ENCODE results near the gene CAMK2B.

DNA sequence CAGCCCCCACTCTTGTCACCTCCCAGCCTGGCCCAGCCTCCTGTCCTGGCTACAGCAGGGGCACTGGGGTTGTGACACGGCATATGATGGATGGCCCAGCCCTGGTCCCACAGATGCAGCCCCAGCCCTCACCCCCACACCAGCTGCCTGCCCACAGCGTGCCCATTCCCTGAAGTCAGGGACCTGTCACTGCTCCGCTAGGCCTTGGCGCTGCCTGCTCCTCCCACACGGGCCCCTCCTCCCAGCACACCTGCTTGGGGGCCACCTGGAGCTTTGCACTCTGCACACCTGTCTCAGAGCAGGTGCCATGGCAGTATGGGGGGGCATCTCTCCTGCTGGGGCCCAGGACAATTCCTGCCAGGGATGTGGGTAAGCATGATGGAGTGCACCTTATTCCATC, 139.7 kb downstream of the CAMK2B start:
- no peak for TF ChIP-seq POLR2A (IDR thresholded peaks at IDR 0.05)
- TF ChIP-seq, protein P1, sequence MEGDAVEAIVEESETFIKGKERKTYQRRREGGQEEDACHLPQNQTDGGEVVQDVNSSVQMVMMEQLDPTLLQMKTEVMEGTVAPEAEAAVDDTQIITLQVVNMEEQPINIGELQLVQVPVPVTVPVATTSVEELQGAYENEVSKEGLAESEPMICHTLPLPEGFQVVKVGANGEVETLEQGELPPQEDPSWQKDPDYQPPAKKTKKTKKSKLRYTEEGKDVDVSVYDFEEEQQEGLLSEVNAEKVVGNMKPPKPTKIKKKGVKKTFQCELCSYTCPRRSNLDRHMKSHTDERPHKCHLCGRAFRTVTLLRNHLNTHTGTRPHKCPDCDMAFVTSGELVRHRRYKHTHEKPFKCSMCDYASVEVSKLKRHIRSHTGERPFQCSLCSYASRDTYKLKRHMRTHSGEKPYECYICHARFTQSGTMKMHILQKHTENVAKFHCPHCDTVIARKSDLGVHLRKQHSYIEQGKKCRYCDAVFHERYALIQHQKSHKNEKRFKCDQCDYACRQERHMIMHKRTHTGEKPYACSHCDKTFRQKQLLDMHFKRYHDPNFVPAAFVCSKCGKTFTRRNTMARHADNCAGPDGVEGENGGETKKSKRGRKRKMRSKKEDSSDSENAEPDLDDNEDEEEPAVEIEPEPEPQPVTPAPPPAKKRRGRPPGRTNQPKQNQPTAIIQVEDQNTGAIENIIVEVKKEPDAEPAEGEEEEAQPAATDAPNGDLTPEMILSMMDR (IDR thresholded peaks at IDR 0.05 in 4 of 5, conservative IDR thresholded peaks at IDR 0.05 in 1 of 5): no peak

All from gastrocnemius medialis (tissue), 4 donors.